Ectodermal cell (in vitro differentiated cells): ENCODE results near the gene SLC7A6OS.
"Not testable (repeated sequence)": the region's sequence is repeated elsewhere in the genome, so short reads cannot be mapped to it uniquely, and the experiment has no call there.

Experiments used
- H3K27ac ChIP-seq: 2 replicates; pipeline ENCODE4 v1.7.0; 2013; ENCODE audit warnings: mild to moderate bottlenecking, low read depth, low read length; ENCODE audit not compliant: insufficient read depth, poor library complexity, severe bottlenecking
- H3K27me3 ChIP-seq: 2 replicates; pipeline ENCODE4 v1.7.0; 2013; ENCODE audit warnings: mild to moderate bottlenecking, low read length; ENCODE audit not compliant: insufficient read depth, control insufficient read depth, poor library complexity, severe bottlenecking
- H3K36me3 ChIP-seq: one replicate; pipeline ENCODE4 v1.7.0; 2013; ENCODE audit warnings: low read length; ENCODE audit not compliant: control insufficient read depth, insufficient read depth
- H3K4me1 ChIP-seq: one replicate; pipeline ENCODE4 v1.7.0; 2013; ENCODE audit warnings: low read length; ENCODE audit not compliant: control insufficient read depth, insufficient read depth
- H3K4me3 ChIP-seq: 2 replicates; pipeline ENCODE4 v1.7.0; 2013; ENCODE audit warnings: low read depth, low read length, control low read depth; ENCODE audit not compliant: insufficient read depth
- H3K9me3 ChIP-seq: 2 replicates; pipeline ENCODE4 v1.7.0; 2013; ENCODE audit warnings: mild to moderate bottlenecking, low read length, moderate library complexity; ENCODE audit not compliant: control insufficient read depth
- WGBS, 2 experiments: methylation state at CpG; one replicate each; pipeline ENCODE4 v1.1.7; 2013; ENCODE audit warnings: missing lambda C conversion rate in 2 of 2; 5-methylcytosine and 5-hydroxymethylcytosine counted together

The SLC7A6OS gene

DNA sequence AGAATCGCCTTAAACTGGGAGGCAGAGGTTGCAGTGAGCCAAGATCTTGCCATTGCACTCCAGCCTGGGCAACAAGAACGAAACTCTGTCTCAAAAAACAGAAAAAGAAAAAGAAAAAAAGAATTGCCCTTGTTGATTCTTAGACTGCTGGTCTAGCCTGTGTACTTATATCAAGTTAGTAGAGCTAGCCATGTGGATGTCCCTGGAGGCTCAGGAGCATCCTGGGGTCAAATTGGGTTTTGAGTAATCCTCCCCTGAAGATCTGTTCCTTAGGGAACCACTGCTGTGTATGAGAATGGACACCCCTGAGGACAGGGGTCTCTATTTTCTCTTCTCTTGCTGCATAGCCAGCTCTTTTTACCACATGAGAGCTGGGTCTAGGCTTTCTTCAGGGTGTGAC is 21.5 kb downstream of the SLC7A6OS start:
- peaks cover 10% of the 10 kb centered on the region for H3K4me1 ChIP-seq
- H3K4me3 ChIP-seq = no peak overlapping the region
- H3K27ac ChIP-seq = no peak overlapping the region
- H3K27me3 ChIP-seq = no peaks in the 10 kb centered on the region
- no peaks in the 10 kb centered on the region for H3K9me3 ChIP-seq
- 91 to 93% methylated on average over 2 of the region's 2 CpGs for WGBS, 2 experiments
- H3K36me3 ChIP-seq = peaks cover 7% of the 10 kb centered on the region

DNA sequence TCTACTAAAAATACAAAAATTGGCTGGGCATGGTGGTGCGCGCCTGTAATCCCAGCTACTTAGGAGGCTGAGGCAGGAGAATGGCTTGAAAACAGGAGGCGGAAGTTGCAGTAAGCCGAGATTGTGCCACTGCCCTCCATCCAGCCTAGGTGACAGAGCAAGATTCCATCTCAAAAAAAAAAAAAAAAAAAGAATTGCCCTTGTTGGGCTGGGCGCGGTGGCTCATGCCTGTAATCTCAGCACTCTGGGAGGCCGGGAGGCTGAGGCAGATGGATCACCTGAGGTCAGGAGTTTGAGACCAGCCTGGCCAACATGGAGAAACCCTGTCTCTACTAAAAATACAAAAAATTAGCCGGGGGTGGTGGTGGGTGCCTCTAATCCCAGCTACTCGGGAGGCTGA is 21.9 kb downstream of the SLC7A6OS start:
- H3K27me3 ChIP-seq, H3K9me3 ChIP-seq, H3K27ac ChIP-seq, H3K4me1 ChIP-seq, H3K36me3 ChIP-seq, H3K4me3 ChIP-seq: not testable (repeated sequence)
- 88 to 89% methylated on average over 9 of the region's 9 CpGs for WGBS, 2 experiments

DNA sequence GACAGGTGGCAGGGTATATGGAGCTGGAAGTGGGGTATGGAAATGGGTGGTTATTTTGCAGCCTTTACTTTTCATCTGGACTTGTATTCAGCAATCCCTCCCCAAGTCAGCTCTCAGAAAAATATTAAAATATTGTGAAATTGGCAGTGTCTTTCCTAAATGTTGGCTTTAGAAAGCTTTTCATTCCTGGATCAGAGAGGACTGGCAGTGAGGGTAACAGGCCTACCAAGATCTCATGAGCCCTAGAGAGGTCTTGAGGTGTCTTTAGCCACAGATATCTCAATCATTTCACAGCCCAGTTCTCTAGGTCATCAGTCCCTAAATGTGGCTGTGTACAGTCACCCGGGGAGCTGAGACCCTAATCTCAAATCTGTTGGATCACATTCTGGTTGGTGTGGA is 22.5 kb downstream of the SLC7A6OS start:
- H3K27me3 ChIP-seq = no peaks in the 10 kb centered on the region
- H3K4me3 ChIP-seq = no peak overlapping the region
- H3K4me1 ChIP-seq = peaks cover 10% of the 10 kb centered on the region
- 92 to 95% methylated on average over 1 of the region's 1 CpG for whole genome bisulfite sequencing, 2 experiments
- H3K9me3 ChIP-seq = no peaks in the 10 kb centered on the region
- peaks cover 7% of the 10 kb centered on the region for H3K36me3 ChIP-seq
- H3K27ac ChIP-seq = no peak overlapping the region

DNA sequence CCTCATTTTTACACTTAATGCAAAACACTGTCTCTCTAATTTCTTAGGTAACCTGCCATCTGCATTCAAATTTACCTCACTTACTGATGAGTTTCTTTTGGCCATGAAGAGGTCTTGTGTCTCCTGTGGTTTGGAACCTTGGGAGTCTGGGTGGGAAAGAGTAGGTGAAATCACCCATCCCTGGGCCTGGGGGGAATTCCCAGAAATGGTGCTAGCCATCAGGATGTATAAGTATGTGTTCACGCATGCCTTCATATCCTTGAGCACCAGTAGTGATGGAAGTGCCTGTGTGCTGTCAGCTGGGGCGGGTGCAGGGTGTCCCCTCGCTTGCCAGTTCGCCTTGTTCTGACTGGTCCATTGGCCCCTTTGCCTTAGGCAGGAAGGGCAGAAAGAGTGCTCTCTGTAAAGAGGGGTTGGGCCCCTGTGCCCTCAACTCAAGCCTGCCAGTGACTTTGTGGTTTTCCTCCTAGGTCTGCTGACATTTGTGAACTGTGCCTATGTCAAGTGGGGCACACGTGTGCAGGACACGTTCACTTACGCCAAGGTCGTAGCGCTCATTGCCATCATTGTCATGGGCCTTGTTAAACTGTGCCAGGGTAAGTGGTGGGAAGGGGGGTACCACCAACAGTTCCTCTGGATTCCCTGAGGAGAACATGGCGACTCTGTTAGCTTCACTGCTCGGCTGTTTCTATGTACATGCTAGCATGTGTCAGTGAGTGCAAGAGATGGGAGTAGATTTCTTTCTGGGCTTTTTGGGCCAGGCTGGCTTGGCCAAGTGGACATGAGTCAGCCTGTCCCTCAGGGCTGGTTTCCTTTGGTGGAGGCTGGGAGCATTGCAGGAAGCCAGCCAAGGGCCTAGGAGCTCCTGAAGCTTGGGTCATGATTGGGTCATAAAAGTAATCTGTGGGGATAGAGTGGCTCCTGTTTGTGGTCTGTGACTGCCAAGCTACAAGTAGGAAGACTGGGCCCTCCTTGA is 23.2 kb downstream of the SLC7A6OS start:
- Histone ChIP-seq H3K4me1 (peaks cover 10% of the 10 kb centered on the region), H3K27me3 (no peaks in the 10 kb centered on the region), H3K27ac (no peak overlapping the region), H3K36me3 (peaks cover 7% of the 10 kb centered on the region), H3K9me3 (no peaks in the 10 kb centered on the region), H3K4me3 (no peak overlapping the region)
- WGBS, 2 experiments = 95 to 97% methylated on average over 11 of the region's 11 CpGs

DNA sequence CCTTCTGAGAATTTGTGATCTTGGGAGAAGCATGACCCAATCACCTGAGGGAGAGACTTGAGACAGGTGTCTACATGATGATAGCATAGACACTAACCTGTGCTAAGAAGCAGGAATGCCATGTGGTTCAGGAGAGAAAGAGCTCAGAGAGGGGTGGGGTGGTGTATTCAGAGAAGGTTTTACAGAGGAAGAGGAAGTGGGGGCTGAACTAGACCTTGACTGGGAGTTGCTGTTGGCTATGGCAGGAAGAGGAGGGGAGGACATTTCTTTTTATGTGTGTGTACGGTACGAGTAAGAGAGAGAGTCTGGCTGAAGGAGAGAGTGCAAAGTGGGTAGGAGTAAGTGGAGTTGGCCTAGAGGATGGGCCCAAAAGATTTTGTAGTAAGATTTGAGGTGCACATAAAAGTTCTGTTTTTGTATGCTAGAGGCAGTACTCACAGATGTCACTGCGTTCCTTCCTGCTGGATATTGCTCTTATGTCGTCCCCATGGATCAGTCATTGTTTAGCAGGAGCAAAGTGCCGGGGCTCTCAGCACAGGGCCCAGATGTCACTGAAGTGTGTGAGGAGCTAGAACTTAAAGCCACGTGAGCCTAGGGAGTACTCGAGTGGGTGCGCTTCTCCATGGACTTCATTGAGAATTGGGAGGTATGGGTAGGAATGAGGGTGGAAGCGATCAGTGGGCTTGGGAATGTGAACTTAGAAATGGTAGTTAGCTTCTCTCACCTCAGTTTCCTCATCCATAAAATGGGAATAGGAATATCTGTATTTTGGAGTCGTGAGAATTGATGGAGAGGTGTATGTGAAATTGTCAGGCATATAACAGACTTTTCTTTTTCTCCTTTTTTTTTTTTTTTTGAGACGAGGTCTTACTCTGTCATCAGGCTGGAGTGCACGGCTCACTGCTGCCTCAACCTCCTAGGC is 24.3 kb downstream of the SLC7A6OS start:
- H3K27me3 ChIP-seq = no peaks in the 10 kb centered on the region
- H3K4me1 ChIP-seq = peaks cover 10% of the 10 kb centered on the region
- no peak overlapping the region for H3K4me3 ChIP-seq
- peaks cover 5% of the 10 kb centered on the region for H3K36me3 ChIP-seq
- no peaks in the 10 kb centered on the region for H3K9me3 ChIP-seq
- H3K27ac ChIP-seq = no peak overlapping the region
- 92 to 94% methylated on average over 11 to 12 of the region's 12 CpGs for WGBS, 2 experiments

DNA sequence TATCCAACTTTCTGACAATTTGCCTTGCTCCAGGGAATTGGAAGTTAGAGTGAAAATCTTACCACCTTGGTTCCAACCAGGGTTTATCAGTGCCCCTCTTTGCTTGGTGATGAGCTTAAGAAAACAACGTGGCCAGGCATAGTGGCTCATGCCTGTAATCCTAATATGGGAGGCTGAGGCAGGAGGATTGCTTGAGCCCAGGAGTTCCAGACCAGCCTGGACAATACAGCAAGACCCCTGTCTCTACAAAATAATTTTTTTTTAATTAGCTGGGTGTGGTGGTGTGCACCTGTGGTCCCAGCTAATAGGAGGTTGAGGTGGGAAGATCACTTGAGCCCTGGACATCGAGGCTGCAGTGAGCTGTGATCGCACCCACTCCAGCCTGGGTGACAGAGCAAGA is 25.1 kb downstream of the SLC7A6OS start:
- no peaks in the 10 kb centered on the region for H3K27me3 ChIP-seq
- H3K27ac ChIP-seq = no peak overlapping the region
- no peaks in the 10 kb centered on the region for H3K36me3 ChIP-seq
- no peaks in the 10 kb centered on the region for H3K9me3 ChIP-seq
- H3K4me3 ChIP-seq = no peak overlapping the region
- peaks cover 8% of the 10 kb centered on the region for H3K4me1 ChIP-seq
- 91 to 92% methylated on average over 3 of the region's 3 CpGs for WGBS, 2 experiments

DNA sequence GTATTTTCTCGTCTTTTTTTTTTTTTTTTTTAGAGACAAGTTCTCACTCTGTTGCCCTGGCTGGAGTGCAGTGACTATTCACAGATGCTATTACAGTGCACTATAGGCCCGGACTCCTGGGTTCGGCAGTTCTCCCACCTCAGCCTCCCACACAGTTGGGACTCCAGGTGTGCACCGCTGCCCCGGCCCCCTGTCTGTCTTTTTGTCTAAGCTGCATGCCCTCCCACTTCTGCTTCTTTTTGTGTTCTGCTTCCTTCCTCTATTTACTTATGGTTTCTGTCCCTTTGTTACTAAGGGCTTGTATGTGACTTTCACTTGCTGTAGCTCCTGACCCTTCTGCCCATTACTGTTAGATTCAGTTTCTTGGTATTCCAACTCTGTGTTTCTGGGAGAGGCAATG is 25.9 kb downstream of the SLC7A6OS start:
- H3K27ac ChIP-seq = no peak overlapping the region
- 92 to 93% methylated on average over 5 of the region's 5 CpGs for WGBS, 2 experiments
- H3K36me3 ChIP-seq = no peaks in the 10 kb centered on the region
- no peaks in the 10 kb centered on the region for H3K27me3 ChIP-seq
- H3K4me1 ChIP-seq = no peaks in the 10 kb centered on the region
- no peaks in the 10 kb centered on the region for H3K9me3 ChIP-seq
- no peak overlapping the region for H3K4me3 ChIP-seq

DNA sequence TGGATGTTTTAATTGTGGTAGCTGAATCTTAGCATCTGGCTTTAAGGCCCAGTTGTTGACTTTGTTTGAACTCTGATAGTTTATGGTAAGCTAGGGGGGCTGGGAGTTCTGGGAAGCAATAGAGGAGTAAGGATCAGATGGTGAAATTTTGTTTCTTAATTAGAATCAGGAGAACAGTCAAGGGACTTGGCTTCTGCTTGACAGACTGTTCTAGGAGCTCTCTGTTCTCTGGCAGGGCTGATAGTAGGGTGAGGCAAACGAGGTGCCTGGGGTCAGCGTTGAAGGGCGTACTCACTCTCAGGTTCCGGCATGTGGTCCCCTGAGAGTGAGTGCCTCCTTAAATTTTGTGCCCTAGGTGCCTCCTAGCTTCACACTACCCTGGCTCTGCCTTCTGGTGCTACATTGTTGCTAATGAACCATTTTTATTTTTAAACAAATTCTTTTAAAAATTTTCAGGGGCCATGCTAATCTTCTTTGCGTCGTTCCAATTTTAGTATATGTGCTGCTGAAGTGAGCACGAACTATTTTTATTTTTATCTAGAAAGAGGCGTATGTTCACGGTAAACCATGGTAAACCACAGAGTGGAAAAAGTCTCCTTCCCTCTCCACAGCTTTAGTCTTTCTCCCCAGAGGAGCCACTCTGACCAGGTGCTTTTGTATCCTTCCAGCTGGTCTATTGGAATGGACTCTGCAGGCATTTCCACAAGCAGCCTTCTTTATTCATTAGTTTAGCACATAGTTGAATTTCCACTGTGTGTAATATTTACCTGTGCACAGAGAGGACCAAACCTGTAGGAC is 26.7 kb downstream of the SLC7A6OS start:
- no peak overlapping the region for H3K4me3 ChIP-seq
- no peaks in the 10 kb centered on the region for H3K36me3 ChIP-seq

DNA sequence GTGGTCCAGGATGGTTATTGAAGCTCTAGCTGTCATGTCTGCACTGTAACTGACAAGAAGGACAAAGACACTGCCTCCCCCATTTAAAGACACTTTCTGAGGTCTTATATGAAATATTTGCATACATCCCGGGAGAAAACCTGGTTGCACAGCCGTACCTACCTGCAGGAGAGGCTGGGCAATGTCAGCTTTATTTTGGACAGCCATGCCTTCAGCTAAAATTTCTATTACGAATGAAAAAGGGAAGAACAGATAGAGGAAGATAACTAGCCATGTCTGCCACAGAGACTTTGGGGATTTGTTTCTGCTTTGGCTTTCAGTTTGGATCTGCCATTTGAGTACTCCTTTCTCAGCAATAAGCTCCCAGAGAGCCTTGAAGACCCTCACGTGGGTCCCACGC is 27.4 kb downstream of the SLC7A6OS start:
- Histone ChIP-seq H3K9me3 (no peaks in the 10 kb centered on the region), H3K36me3 (no peaks in the 10 kb centered on the region), H3K27me3 (no peaks in the 10 kb centered on the region), H3K4me1 (no peaks in the 10 kb centered on the region), H3K4me3 (no peak overlapping the region), H3K27ac (no peak overlapping the region)
- 85 to 86% methylated on average over 5 of the region's 5 CpGs for WGBS, 2 experiments

More for the DNA sequence above, 26.7 kb downstream of the SLC7A6OS start:
- H3K27ac ChIP-seq = no peak overlapping the region
- H3K9me3 ChIP-seq = no peaks in the 10 kb centered on the region
- no peaks in the 10 kb centered on the region for H3K27me3 ChIP-seq
- H3K4me1 ChIP-seq = no peaks in the 10 kb centered on the region
- WGBS, 2 experiments = 94 to 96% methylated on average over 9 of the region's 9 CpGs
